Endothelial cell of umbilical vein (primary cell): ENCODE results near the gene TOR1A. TPM values are rescaled to one million over a fixed set of nuclear protein-coding genes. Genes with fewer than 3 reads are reported as not detected.

Source experiments
- BruUV-seq: library from RNA; stranded (reverse); fragments of 400-500 nt; replicated peaks from 2 replicates; lab custom pipeline; 2021; lab: Mats Ljungman, UMichigan
- CTCF ChIA-PET: fragments of 300-600, 350-600 bp; sonication (Branson Sonifier 250); formaldehyde crosslinking; loops from one replicate; lab custom pipeline; 2021; ENCODE audit warnings: antibody characterized with exemption, inconsistent platforms; lab: Charles Lee
- POLR2A ChIA-PET: fragments of 300-600, 350-600 bp; sonication (Branson Sonifier 250); formaldehyde crosslinking; loops from one replicate; lab custom pipeline; 2021; ENCODE audit warnings: antibody characterized with exemption, inconsistent platforms; lab: Charles Lee
- DNase-seq: peaks from one replicate; pipeline ENCODE4 v3.0.0-alpha.2; 2011; ENCODE audit warnings: low read depth, low spot score
- FAIRE-seq: peaks from 2 replicates; lab custom pipeline; 2011; peaks lifted over from hg19 to GRCh38; lab: Jason Lieb, UNC
- H2AFZ ChIP-seq: 2 replicates; pipeline ENCODE4 v1.6.0; 2012; ENCODE audit warnings: low read depth, low read length, control low read depth, inconsistent platforms
- H3K27ac ChIP-seq: 2 replicates; pipeline ENCODE4 v1.5.1; 2011; ENCODE audit warnings: low read depth, mild to moderate bottlenecking, control low read depth, low read length, moderate library complexity; ENCODE audit not compliant: insufficient read depth
- H3K27me3 ChIP-seq, 2 experiments: 2 replicates each; pipeline versions ENCODE4 v1.6.0 to v1.6.1; 2011; ENCODE audit warnings: low read length in 2 of 2, mixed read lengths in 1 of 2; ENCODE audit not compliant: control insufficient read depth in 2 of 2, insufficient read depth in 2 of 2
- H3K36me3 ChIP-seq, 2 experiments: 2 replicates in 1 of 2; 3 replicates in 1 of 2; pipeline ENCODE4 v1.5.1; 2011; ENCODE audit warnings: low read length in 2 of 2, mild to moderate bottlenecking in 1 of 2, moderate library complexity in 1 of 2; ENCODE audit not compliant: control insufficient read depth in 2 of 2, insufficient read depth in 2 of 2; ENCODE audit errors: extremely low read depth in 1 of 2
- H3K4me1 ChIP-seq: 3 replicates; pipeline ENCODE4 v1.5.1; 2011; ENCODE audit warnings: mild to moderate bottlenecking, low read length; ENCODE audit not compliant: control insufficient read depth, insufficient read depth; ENCODE audit errors: extremely low read depth
- H3K4me2 ChIP-seq: 2 replicates; pipeline ENCODE4 v1.6.1; 2011; ENCODE audit warnings: low read length, control low read depth, mixed read lengths; ENCODE audit not compliant: insufficient read depth
- H3K4me3 ChIP-seq, 3 experiments: fragments of 200-600 bp in 1 of 3; sonication (generic), shearing (Covaris generic) in 1 of 3; replicated peaks in 1 of 3; 2 replicates each; pipeline ENCODE4 v1.5.1; 2011 to 2016; ENCODE audit warnings: control low read depth in 3 of 3, low read length in 3 of 3, mild to moderate bottlenecking in 2 of 3, inconsistent platforms in 1 of 3, low read depth in 1 of 3, moderate library complexity in 1 of 3; ENCODE audit not compliant: insufficient read depth in 1 of 3
- H3K79me2 ChIP-seq: 2 replicates; pipeline ENCODE4 v1.6.0; 2012; ENCODE audit warnings: low read length, inconsistent platforms; ENCODE audit not compliant: control insufficient read depth, insufficient read depth
- H3K9ac ChIP-seq: replicated peaks from 2 replicates; pipeline ENCODE3; 2011; ENCODE audit warnings: low read length, control low read depth; ENCODE audit not compliant: insufficient read depth; ENCODE audit errors: extremely low read depth
- H3K9me1 ChIP-seq: replicated peaks from 3 replicates; pipeline ENCODE4 v1.6.0; 2011; ENCODE audit warnings: mild to moderate bottlenecking, low read length; ENCODE audit not compliant: control insufficient read depth, insufficient read depth; ENCODE audit errors: extremely low read depth
- H3K9me3 ChIP-seq: replicated peaks from 2 replicates; pipeline ENCODE4 v1.5.1; 2012; ENCODE audit warnings: low read length, inconsistent platforms; ENCODE audit not compliant: control insufficient read depth, insufficient read depth
- H4K20me1 ChIP-seq: replicated peaks from 2 replicates; pipeline ENCODE3; 2011; ENCODE audit warnings: mild to moderate bottlenecking, low read length; ENCODE audit not compliant: control insufficient read depth, insufficient read depth; ENCODE audit errors: extremely low read depth
- EZH2 ChIP-seq: IDR thresholded peaks from 2 replicates; pipeline ENCODE4 v1.6.1; 2012; ENCODE audit warnings: borderline replicate concordance, low read depth, mild to moderate bottlenecking, moderate library complexity, low read length, inconsistent platforms; ENCODE audit not compliant: severe bottlenecking
- FOS ChIP-seq: IDR thresholded peaks from 2 replicates; pipeline ENCODE4 v1.6.1; 2011; ENCODE audit warnings: mild to moderate bottlenecking, low read length, moderate library complexity, borderline replicate concordance; ENCODE audit not compliant: insufficient read depth
- GATA2 ChIP-seq: IDR thresholded peaks from 2 replicates; pipeline ENCODE4 v1.7.0; 2011; ENCODE audit warnings: low read depth, mild to moderate bottlenecking, moderate library complexity, mixed read lengths, low read length; ENCODE audit not compliant: insufficient read length, insufficient read depth
- JUN ChIP-seq: IDR thresholded peaks from 2 replicates; pipeline ENCODE4 v1.6.1; 2011; ENCODE audit warnings: borderline replicate concordance, low read depth; ENCODE audit not compliant: insufficient read length, insufficient read depth
- MAX ChIP-seq: IDR thresholded peaks from 2 replicates; pipeline ENCODE4 v1.6.1; 2011; ENCODE audit not compliant: insufficient read depth, insufficient read length
- MYC ChIP-seq: IDR thresholded peaks from one replicate; pipeline ENCODE4 v1.6.1; 2011; ENCODE audit warnings: mild to moderate bottlenecking, low read depth, low read length
- POLR2A ChIP-seq: IDR thresholded peaks from 2 replicates; pipeline ENCODE4 v1.6.1; 2012; ENCODE audit warnings: low read depth, mild to moderate bottlenecking, control low read depth, low read length
- POLR2AphosphoS5 ChIP-seq: IDR thresholded peaks from 2 replicates; pipeline ENCODE4 v1.6.1; 2012; ENCODE audit warnings: low read depth, mild to moderate bottlenecking, control low read depth, low read length, moderate library complexity; ENCODE audit not compliant: insufficient read depth
- dilution Hi-C: fragments of 300-500 bp; cut with MboI; formaldehyde crosslinking; loops from one replicate; pipeline ENCODE4 v1.15.0; 2019; ENCODE audit warnings: low sequenced_read_pairs; ENCODE audit not compliant: extremely low pct_ligation_motif_present
- intact Hi-C: fragments of 100-400 bp; cut with micrococcal nuclease; formaldehyde crosslinking; loops from one replicate; pipeline ENCODE4 v1.10.0; 2022
- polyA plus RNA-seq, 4 experiments: library from polyadenylated mRNA; depleted of rRNA in 3 of 4; stranded (reverse) in 3 of 4; unstranded in 1 of 4; fragments of >200 nt; gene quantifications; 2 replicates each; pipeline versions ENCODE4 v1.2.1 to v1.2.3, GENCODE V29; 2011 to 2012; ENCODE audit warnings: missing spikeins in 1 of 4
- total RNA-seq: library from RNA; stranded (reverse); gene quantifications from 2 replicates; pipeline ENCODE4 v1.2.3, GENCODE V29; 2021
- TF ChIP-seq, protein P1 (sequence below), 2 donors: IDR thresholded peaks; 1 replicate in 1 of 2; 2 replicates in 1 of 2; pipeline ENCODE4 v1.5.1; 2011; ENCODE audit warnings: low read length in 2 of 2, mild to moderate bottlenecking in 2 of 2, moderate library complexity in 2 of 2, control low read depth in 1 of 2, inconsistent platforms in 1 of 2, low read depth in 1 of 2; ENCODE audit not compliant: insufficient read depth in 1 of 2; ENCODE audit errors: extremely low read depth in 1 of 2

TOR1A gene
- total and polyA plus RNA-seq, 2 donors (not counting 3 experiments of a cell fraction or from before 2014, with no cell fraction given): 57.8 to 89.8 TPM

DNA sequence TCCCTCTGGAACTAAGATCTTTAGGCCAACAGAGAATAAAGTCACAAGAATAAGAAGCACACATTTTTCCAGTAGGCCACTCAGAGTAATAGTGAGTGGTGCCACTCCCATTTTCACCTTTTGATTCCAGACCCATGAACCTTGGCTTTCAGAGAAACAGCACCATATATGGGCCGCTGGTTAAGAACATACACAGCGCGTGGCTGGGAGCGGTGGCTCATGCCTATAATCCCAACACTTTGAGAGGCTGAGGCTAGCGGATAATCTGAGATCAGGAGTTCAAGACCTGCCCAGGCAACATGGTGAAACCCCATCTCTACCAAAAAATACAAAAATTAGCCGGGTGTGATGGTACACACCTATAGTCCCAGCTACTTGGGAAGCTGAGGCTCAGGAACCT, 55.5 kb downstream of the TOR1A start:
- no peaks in the 10 kb centered on the region for H3K79me2 ChIP-seq
- H4K20me1 ChIP-seq: no peaks in the 10 kb centered on the region
- no peak overlapping the region for H3K4me2 ChIP-seq
- H3K9me3 ChIP-seq: no peaks in the 10 kb centered on the region
- intact Hi-C loops: no loop called here
- no peak for FAIRE-seq
- no peak overlapping the region for H3K4me3 ChIP-seq
- H3K4me1 ChIP-seq: no peaks in the 10 kb centered on the region
- no peaks in the 10 kb centered on the region for H3K36me3 ChIP-seq
- no peak for DNase-seq
- peaks cover 0 to 2% of the 10 kb centered on the region in 2 experiments for H3K27me3 ChIP-seq
- no TSS peak for BruUV-seq
- H2AFZ ChIP-seq: no peak overlapping the region
- H3K9me1 ChIP-seq: no peaks in the 10 kb centered on the region
- POLR2A ChIA-PET: no interaction called here
- no peak overlapping the region for H3K27ac ChIP-seq
- dilution Hi-C loops: no loop called here
- TF ChIP-seq GATA2: no peak
- TF ChIP-seq, protein P1, sequence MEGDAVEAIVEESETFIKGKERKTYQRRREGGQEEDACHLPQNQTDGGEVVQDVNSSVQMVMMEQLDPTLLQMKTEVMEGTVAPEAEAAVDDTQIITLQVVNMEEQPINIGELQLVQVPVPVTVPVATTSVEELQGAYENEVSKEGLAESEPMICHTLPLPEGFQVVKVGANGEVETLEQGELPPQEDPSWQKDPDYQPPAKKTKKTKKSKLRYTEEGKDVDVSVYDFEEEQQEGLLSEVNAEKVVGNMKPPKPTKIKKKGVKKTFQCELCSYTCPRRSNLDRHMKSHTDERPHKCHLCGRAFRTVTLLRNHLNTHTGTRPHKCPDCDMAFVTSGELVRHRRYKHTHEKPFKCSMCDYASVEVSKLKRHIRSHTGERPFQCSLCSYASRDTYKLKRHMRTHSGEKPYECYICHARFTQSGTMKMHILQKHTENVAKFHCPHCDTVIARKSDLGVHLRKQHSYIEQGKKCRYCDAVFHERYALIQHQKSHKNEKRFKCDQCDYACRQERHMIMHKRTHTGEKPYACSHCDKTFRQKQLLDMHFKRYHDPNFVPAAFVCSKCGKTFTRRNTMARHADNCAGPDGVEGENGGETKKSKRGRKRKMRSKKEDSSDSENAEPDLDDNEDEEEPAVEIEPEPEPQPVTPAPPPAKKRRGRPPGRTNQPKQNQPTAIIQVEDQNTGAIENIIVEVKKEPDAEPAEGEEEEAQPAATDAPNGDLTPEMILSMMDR (IDR thresholded peaks at IDR 0.05; ENCODE audit: extremely low read depth in 1 of 2, insufficient read depth in 1 of 2, low read depth in 1 of 2, low read length in 2 of 2): no peak
- TF ChIP-seq JUN: no peak
- TF ChIP-seq MYC: no peak
- TF ChIP-seq FOS: no peak
- no peak for TF ChIP-seq EZH2
- TF ChIP-seq POLR2AphosphoS5: no peak
- TF ChIP-seq MAX: no peak
- no peak for TF ChIP-seq POLR2A
- H3K9ac ChIP-seq: no peak overlapping the region
- CTCF ChIA-PET: interaction anchor here (1.9 to 3.1 kb wide), 2 partner anchors 8 to 14 kb away, joined by 6 to 9 read pairs; no protein-coding TSS in a partner anchor
